Breast epithelium (tissue), 3 donors: ENCODE results near the gene IFITM10.

Source experiments
- POLR2A ChIP-seq: fragments of 450-650 bp; IDR thresholded peaks from one replicate; pipeline ENCODE4 v1.6.1; 2016; ENCODE audit warnings: antibody characterized with exemption, mild to moderate bottlenecking, moderate library complexity
- TF ChIP-seq, protein P1 (sequence below), 3 donors: fragments of 450-650 bp; IDR thresholded peaks; one replicate each; pipeline ENCODE4 v1.5.1; 2016 to 2017; ENCODE audit warnings: antibody characterized with exemption in 3 of 3, mild to moderate bottlenecking in 3 of 3, moderate library complexity in 3 of 3

GRCh38 chr11:1745701-1746320, 4.6 kb downstream of the IFITM10 start:
- TF ChIP-seq, protein P1, sequence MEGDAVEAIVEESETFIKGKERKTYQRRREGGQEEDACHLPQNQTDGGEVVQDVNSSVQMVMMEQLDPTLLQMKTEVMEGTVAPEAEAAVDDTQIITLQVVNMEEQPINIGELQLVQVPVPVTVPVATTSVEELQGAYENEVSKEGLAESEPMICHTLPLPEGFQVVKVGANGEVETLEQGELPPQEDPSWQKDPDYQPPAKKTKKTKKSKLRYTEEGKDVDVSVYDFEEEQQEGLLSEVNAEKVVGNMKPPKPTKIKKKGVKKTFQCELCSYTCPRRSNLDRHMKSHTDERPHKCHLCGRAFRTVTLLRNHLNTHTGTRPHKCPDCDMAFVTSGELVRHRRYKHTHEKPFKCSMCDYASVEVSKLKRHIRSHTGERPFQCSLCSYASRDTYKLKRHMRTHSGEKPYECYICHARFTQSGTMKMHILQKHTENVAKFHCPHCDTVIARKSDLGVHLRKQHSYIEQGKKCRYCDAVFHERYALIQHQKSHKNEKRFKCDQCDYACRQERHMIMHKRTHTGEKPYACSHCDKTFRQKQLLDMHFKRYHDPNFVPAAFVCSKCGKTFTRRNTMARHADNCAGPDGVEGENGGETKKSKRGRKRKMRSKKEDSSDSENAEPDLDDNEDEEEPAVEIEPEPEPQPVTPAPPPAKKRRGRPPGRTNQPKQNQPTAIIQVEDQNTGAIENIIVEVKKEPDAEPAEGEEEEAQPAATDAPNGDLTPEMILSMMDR (IDR thresholded peaks at IDR 0.05), result no peak
- no peak for TF ChIP-seq POLR2A
